Measurements from ENCODE around the gene GNAI3.

DNA sequence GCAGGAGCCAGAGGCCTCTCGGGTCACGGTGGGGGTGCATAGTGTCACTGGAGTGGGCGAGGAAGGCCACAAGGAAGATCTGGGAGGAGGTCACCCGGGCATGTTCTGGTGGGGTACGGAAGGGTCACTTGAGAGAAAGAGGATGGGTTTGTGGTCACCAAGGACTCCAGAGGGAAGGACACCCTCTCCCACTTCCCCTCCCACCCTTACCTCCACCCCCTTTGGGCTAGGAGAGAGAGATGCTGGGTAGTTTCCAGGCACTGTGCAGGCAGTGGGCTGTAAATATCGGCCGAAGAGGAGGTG is 39.6 kb upstream of the GNAI3 start:
- TF ChIP-seq CTCF (IDR thresholded peaks at IDR 0.05; ENCODE audit: extremely low read depth in 1 of 2, insufficient read depth in 1 of 2, low read depth in 1 of 2, low read length in 2 of 2) (no peak), EZH2 (IDR thresholded peaks at IDR 0.05; ENCODE audit: borderline replicate concordance, low read depth, low read length, severe bottlenecking) (no peak), POLR2AphosphoS5 (IDR thresholded peaks at IDR 0.05; ENCODE audit: insufficient read depth, low read depth, low read length) (no peak)

Data from endothelial cell of umbilical vein (primary cell).